HG03097 (cell line): Measurements from ENCODE around the gene TET1.
A peak's percentile ranks its signal among the peaks of the same experiment; 100 is the strongest.
"Not testable (repeated sequence)": the region's sequence is repeated elsewhere in the genome, so short reads cannot be mapped to it uniquely, and the experiment has no call there.

Experiments
- ATAC-seq: cut with Tn5 transposase; IDR thresholded peaks from one replicate; pipeline ENCODE4 v1.9.1; 2021; ENCODE audit not compliant: unreplicated experiment, low FRiP score

TET1 gene

DNA sequence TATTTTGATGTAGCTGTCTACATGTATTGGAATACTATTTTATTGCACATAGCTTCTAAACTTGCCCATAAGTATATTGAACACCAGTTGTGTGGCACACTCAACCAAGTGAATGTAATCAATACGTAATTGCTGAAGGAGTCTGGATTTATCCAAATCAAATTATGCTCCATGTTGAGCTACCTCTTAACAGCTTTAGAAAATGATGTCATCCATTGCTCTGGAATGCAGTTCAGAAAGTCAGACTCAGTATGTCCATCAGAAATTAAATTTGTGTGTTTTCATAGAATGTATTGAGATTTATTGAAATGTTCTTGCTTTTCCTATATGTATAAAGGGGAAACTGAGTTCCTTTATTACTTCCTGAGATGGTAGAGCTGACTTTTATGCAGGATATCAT, 135.9 kb downstream of the TET1 start:
- ATAC-seq, result no peak

DNA sequence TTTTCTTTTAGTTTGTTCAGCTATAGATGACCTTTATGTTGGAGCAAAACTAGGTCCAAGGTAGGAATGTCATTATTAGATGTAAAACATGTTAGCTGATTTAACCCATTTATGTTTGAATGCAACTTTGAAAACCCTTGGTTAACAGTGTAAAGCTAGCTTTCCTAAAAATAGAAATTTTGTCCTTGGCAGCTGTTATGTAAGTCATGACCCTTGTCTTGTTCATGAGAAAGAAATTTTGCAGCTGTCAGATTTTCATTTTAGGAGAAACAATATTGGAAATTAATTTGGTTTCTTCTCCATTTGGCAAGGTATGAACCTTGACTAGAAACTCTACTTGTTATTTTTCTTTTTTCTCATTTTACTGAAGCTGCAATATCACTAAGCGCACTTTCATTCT, 137.0 kb downstream of the TET1 start:
- no peak for ATAC-seq

DNA sequence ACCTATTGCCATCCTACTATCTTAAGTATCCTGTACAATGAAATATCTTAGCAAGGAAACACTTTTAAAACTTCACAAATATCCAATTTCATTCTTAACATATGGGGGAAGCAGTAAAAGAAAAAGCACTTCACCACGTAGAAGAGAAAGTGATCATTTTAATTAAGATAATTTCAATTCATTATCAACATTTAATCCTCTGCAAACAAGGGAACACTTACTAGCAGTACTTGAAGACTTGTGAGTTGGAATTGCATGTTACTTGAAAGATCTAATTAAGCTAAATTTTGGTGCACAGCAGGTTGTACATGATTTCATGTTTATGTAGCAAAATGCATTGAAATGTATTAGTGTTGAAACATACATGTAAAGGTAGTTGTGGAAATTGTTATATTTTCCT, 140.1 kb downstream of the TET1 start:
- no peak for ATAC-seq

DNA sequence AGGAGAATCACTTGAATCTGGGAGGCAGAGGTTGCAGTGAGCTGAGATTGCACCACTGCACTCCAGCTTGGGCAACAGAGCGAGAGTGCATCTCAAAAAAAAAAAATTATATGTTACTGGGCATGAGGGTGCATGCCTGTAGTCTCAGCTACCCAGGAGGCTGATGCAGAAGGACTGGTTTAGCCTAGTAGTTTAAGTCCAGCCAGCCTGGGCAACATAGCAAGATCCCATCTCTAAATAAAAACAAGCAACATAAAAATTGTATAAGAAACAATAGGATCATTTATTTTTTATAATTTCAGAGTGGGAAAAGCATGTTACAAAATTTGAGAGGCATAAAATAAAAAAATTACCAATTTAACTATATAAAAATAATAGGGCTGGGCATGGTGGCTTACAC, 145.4 kb downstream of the TET1 start:
- ATAC-seq, result no peak

DNA sequence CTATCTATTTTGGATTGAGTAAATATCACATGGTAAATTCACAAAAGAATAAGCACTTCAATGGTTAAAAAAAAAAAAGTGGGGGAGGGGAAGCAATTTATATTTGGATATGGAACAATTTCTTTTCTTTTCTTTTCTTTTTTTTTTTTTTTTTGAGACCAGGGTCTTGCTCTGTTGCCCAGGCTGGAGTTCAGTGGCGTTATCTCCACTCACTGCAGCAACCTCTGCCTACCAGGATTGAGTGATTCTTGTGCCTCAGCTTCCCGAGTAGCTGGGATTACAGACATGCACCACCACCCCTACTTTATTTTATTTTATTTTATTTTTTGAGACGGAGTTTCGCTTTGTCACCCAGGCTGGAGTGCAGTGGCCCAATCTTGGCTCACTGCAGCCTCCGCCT, 148.8 kb downstream of the TET1 start:
- ATAC-seq, result not testable (repeated sequence)

DNA sequence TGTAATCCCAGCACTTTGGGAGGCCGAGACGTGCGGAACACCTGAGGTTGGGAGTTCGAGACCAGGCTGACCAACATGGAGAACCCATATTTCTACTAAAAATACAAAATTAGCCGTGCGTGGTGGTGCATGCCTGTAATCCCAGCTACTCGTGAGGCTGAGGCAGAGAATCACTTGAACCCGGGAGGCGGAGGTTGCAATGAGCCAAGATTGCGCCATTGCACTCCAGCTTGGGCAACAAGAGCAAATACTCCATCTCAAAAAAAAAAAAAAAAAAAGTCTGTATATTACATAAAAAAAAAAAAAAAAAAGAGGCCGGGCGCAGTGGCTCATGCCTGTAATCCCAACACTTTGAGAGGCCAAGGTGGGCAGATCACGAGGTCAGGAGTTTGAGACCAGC, 152.9 kb downstream of the TET1 start:
- ATAC-seq, result not testable (repeated sequence)

DNA sequence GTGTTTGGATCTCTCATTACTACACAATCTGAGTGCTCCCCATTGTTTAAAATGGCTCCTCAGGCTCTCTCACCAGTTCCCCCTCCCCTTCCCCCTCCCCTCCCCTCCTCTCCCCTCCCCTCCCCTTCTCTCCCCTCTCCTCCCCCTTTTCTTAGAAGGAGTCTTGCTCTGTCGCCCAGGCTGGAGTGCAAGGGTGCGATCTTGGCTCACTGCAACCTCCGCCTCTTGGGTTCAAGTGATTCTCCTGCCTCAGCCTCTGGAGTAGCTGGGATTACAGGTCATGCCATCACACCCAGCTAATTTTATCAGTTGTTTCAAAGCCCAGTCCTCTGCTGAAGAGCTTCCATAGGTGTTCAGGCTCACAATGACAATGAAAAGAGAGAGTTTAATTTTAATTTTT, 157.3 kb downstream of the TET1 start:
- ATAC-seq, result no peak

DNA sequence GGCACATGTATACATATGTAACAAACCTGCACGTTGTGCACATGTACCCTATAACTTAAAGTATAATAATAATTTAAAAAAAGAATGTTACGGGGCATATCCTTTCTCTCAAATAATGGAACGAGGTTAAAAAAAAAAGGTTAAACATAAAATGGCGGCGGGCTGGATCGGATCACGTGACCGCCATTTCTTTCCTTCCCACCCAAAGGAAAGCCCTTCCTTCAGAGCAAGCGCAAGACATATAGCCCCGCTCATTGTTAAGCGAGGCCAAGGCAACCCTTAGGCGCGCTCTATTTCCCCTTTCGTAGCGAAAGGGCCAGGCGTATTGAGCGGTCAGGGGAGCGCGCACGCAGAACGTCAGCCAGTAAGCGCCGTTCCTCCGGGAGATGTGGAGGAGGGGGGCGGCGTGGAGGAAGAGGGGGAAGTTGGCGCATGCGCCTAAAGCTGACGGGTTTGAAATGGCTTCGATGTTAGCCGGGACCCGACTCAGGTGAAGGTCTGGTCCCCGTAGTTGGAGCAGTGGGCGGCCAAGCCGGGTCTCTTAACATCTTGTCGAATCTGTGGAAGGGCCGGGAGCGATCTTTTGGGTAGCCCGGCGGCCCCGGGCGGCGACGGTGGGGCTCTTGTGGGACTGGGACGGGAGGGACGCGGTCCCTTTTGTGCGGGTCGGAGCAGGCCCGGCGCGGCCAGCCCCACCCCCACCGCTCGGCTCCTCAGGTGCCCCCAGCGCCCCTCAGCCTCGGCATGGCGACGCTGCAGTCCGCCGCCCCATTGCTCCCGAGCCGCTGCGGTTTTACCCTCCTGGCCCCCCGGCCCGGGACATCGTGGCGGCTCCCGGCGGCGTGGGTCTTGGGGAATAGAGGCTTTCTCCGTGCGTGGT, 160.9 kb downstream of the TET1 start, which contains the start of gene CCAR1:
Gene CCAR1, plus strand, starts transcription at position 447 of the 880 bp plus-strand sequence. CDS start 1,266 bp downstream, outside the sequence.
- peak; percentile 98 for ATAC-seq

DNA sequence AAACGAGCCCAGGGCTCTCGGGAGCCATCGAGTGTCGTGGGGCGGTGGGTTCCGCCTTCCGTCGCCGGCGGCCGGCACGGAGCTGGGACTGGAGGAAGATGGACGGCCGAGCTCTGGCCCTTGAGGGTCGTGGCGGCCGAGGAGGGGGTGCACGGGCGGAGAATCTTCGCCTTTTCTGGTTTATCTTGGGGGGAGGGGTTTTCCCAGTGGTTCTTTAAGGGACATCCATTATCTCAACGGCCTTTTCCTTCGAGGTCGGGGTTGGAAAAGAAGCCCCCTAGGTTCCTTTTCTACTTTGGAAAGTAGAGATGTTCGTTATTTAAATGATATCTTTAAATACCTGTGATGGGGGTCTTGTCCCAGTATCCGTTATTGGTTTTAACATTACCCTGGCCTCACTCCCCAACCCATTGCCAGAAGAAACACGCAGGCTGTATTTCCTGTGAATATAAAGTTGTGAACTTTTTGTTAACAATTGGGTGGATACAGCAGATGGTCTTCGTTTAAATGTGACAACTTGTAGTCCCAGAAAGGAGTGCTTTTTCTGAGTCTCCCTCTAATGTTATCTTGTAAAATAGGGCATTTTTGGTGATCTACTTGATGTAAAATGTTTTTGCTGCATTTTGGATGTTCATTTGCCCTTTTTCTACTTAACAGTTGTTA, 161.7 kb downstream of the TET1 start:
- ATAC-seq, result no peak

DNA sequence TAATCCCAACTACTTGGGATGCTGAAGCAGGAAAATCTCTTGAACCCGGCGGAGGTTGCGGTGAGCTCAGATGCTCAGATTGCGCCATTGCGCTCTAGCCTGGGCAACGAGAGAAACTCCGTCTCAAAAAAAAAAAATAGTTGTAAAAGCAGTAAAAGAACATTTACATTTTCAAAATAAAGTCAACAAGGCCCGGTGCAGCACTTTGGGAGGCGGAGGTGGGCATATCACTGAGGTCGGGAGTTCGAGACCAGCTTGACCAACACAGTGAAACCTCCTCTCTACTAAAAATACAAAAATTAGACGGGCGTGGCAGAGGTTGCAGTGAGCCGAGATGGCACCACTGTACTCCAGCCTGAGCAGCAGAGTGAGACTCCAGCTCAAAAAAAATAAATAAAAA, 164.9 kb downstream of the TET1 start:
- no peak for ATAC-seq

DNA sequence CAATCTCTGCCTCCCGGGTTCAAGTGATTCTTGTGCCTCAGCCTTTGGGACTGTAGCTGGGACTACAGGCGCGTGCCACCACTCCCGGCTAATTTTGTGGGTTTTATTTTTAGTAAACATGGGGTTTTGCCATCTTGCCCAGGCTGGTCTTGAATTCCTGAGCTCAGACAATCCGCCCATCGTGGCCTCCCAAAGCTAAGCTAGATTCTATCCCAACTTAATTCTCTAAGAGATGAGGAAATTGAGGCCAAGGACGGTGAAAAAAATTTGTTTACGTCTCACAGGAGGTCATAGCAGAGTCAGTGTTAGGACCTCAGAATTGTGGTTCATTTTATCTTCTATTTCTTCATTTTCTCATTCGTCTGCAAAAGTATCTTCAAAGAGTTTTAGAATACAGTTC, 167.0 kb downstream of the TET1 start:
- ATAC-seq, result no peak

DNA sequence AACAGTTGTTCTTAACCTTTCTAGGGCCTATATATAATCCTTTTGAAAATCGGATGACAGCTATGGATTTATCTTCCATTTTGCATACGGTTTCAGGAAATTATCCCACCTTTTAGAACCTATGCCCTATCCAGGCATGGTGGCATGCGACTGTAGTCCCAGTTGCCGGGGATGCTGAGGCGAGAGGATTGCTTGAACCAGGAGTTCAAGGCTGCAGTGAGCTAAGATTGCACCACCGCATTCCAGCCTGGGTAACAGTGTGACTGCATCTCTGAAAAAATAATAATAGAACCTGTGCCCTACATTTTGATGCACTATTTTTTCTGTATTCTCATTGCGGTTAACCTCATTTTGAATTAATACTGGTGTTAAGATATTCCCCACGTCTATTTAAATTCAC, 172.5 kb downstream of the TET1 start:
- no peak for ATAC-seq

DNA sequence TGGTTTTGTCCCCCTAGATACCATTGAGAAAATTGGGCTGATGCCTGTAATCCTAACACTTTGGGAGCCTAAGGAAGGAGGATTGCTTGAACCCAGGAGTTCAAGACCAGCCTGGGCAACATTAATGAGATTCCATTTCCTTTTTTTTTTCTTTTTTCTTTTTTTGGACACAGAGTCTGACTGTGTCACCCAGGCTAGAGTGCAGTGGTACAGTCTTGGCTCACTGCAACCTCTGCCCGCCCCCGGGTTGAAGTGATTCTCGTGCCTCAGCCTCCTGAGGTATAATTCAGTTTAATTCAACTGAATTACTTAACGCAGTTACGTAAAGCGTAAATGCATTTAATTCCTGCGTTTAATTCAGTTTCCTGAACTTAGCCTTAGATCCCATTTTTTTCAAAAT, 174.2 kb downstream of the TET1 start:
- ATAC-seq, result no peak

DNA sequence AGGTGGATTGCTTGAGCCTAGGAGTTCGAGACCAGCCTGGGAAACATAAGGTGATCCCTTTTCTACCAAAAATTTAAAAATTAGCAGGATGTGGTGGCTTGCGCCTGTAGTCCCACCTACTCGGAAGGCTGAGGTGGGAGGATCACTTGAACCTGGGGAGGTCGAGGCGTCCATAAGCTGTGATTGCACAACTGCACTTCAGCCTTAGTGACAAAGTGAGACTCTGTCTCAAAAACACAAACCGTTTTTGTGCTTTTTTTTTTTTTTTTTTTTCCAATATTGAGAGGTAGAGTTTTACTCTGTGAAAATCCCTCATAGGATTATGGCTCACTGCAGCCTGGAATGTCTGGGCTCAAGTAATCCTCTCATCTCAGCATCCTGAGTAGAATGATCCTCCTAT, 175.0 kb downstream of the TET1 start:
- no peak for ATAC-seq

DNA sequence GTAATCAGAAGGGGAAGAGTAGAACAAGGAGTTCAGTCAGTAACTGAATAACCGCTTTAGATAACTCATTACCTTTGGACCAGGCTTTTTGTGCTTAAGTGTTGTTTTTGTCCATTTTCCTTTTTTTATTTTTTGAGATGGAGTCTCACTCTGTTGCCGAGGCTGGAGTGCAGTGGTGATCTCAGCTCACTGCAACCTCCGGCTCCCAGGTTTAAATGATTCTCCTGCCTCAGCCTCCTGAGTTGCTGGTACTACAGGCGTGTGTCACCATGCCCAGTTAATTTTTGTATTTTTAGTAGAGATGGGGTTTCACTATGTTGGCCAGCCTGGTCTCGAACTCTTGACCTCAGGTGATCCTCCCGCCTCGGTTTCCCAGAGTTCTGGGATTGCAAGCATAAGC, 175.6 kb downstream of the TET1 start:
- ATAC-seq, result not testable (repeated sequence)

DNA sequence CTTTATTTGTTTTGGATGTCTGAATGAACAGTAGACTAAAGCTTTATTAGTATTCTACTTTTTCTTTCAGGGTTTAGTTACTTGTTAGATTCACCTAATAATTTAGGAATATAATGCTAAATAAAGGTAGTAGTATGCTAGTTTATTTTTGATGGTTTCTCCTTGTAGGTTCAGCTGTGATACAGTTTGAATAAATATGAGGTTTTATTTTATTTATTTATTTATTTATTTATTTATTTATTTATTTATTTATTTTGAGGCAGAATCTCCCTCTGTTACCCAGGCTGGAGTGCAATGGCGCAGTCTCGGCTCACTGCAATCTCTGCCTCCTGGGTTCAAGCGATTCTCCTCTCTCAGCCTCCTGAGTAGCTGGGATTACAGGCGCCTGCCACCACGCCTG, 180.5 kb downstream of the TET1 start:
- not testable (repeated sequence) for ATAC-seq

DNA sequence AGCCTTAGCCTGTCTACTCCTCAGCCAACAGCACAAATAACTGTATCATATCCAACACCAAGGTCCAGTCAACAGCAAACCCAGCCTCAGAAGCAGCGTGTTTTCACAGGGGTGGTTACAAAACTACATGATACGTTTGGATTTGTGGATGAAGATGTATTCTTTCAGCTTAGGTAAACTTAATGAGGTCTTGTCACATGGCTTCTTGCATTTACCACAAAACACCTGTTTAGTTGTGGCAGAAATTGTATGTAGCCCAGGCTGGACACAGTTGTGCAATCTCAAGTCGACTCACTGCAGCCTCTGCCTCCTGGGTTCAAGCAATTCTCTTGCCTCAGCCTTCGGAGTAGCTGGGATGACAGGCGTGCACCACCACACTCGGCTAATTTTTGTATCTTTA, 182.3 kb downstream of the TET1 start:
- ATAC-seq, result no peak
